Activated CD8-positive, alpha-beta memory T cell treated with anti-CD3 and anti-CD28 coated beads, Interleukin-2, amount 10 ng/mL, durations not matched to agents 7 days and 5 days (primary cell): ENCODE results near the gene DNM1. TPM values are rescaled to one million over a fixed set of nuclear protein-coding genes. Genes with fewer than 3 reads are reported as not detected.

ENCODE experiments used
- ATAC-seq: fragments of 150-1000 bp; cut with Tn5 transposase; one replicate; pipeline ENCODE4 v1.10.0; 2021; ENCODE audit warnings: moderate library complexity
- CTCF ChIA-PET: fragments of 350-600 bp; sonication (Branson Sonifier 250); formaldehyde crosslinking; loops from one replicate; lab custom pipeline; 2021; ENCODE audit warnings: antibody characterized with exemption; lab: Charles Lee
- DNase-seq: peaks from one replicate; pipeline ENCODE4 v3.0.0-alpha.2; 2020
- H3K27ac Mint-ChIP-seq: one replicate; pipeline ENCODE4 v1.8.0; 2021; ENCODE audit warnings: mild to moderate bottlenecking, mixed read lengths
- H3K27me3 Mint-ChIP-seq: one replicate; pipeline ENCODE4 v1.8.0; 2021; ENCODE audit warnings: mixed read lengths
- H3K36me3 Mint-ChIP-seq: one replicate; pipeline ENCODE4 v1.8.0; 2021; ENCODE audit warnings: mild to moderate bottlenecking, mixed read lengths
- H3K4me1 Mint-ChIP-seq: one replicate; pipeline ENCODE4 v1.8.0; 2021; ENCODE audit warnings: mixed read lengths
- H3K4me3 Mint-ChIP-seq: one replicate; pipeline ENCODE4 v1.8.0; 2021; ENCODE audit warnings: mild to moderate bottlenecking, moderate library complexity, mixed read lengths
- H3K9me3 Mint-ChIP-seq: one replicate; pipeline ENCODE4 v1.8.0; 2022; ENCODE audit warnings: low read depth, mixed read lengths
- total RNA-seq, 2 experiments: library from RNA; stranded (reverse); gene quantifications; one replicate each; pipeline ENCODE4 v1.2.3, GENCODE V29; 2021

The DNM1 gene
- total RNA-seq, result under 1 TPM; 0.40 to 0.79 TPM

DNA sequence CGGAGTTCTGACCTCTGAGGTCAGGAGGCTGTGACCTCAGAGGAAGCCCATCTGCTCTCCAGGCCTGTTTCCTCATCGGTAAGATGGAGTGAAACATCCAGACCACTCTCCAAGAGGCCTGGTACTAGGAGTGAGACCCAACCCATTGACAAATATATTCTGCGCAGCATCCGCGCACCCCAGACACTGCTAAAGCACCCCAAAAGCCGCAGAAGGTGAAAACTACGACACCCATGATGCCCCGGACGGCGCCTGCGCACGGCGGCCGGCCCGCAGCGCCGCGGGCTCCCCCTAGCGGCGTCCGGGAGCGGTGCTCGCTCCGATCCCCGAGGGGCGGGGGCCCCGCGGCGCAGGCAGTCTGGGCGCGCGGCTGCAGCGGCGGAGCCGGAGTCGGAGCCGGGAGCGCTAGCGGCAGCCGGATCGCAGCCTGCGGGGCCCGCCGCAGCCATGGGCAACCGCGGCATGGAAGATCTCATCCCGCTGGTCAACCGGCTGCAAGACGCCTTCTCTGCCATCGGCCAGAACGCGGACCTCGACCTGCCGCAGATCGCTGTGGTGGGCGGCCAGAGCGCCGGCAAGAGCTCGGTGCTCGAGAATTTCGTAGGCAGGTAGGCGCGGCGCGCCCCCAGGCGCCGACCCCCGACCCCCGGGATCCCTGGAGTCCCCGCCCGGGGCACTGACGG lies at the start of gene DNM1:
DNM1 (plus strand) TSS at position 356 of the 683 bp plus-strand sequence; CDS start at position 448, 92 bp downstream.
- Mint-ChIP-seq H3K4me1 (peaks cover 14% of the 10 kb centered on the region), H3K27me3 (peaks cover 26% of the 10 kb centered on the region), H3K27ac (peak within 1 kb of the TSS; percentile 81), H3K4me3 (peak within 1 kb of the TSS; percentile 64), H3K9me3 (no peaks in the 10 kb centered on the region), H3K36me3 (no peaks in the 10 kb centered on the region)
- CTCF ChIA-PET, result interaction anchor here (0.7 to 1.3 kb wide), 9 partner anchors 8 to 217 kb away, joined by 3 to 7 read pairs (median 3); partner anchors contain the start of gene NAIF1
- DNase-seq, result peak; percentile 77
- ATAC-seq, result peak; percentile 95

DNA sequence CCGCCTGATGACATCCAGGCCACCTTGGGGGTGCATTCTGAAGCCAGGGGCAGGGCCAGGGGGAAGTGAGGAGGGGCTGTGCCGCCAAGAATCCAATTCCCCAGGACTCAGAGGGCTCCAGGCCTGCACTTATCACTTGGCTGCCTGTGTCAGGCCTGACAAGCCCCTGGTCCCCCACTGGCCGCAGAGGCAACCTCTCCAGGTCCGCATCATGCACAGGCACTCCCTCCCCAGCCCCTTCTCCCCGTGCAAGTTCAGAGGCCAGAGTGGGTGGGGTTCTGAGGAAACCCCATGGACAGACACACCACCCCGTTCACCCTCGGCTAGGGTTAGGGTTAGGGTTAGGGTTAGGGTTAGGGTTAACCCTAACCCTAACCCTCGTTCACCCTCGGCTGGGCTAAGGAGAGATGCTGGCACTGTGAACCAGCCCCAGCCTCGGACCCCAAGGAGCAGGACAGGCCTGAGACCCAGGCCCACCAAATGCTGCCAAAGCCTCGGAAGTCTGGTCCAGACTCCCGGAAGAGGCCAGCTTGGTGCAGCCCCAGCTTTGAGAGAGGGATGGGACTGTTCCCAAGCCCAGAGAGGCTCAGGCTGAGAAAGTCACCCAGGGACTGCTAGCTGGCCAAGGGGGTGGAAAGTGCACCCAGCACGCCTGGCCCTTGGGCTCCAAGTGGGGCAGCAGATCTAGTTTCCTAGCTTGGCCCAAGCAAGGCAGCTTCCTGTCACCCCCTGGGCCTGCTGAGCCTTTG lies 49.1 kb upstream of the DNM1 start:
- Mint-ChIP-seq H3K27me3 (no peaks in the 10 kb centered on the region), H3K4me1 (peaks cover 2% of the 10 kb centered on the region), H3K4me3 (no peak overlapping the region), H3K36me3 (no peaks in the 10 kb centered on the region), H3K9me3 (no peaks in the 10 kb centered on the region), H3K27ac (no peak overlapping the region)
- CTCF ChIA-PET, result no interaction called here
- DNase-seq, result no peak
- ATAC-seq, result no peak

DNA sequence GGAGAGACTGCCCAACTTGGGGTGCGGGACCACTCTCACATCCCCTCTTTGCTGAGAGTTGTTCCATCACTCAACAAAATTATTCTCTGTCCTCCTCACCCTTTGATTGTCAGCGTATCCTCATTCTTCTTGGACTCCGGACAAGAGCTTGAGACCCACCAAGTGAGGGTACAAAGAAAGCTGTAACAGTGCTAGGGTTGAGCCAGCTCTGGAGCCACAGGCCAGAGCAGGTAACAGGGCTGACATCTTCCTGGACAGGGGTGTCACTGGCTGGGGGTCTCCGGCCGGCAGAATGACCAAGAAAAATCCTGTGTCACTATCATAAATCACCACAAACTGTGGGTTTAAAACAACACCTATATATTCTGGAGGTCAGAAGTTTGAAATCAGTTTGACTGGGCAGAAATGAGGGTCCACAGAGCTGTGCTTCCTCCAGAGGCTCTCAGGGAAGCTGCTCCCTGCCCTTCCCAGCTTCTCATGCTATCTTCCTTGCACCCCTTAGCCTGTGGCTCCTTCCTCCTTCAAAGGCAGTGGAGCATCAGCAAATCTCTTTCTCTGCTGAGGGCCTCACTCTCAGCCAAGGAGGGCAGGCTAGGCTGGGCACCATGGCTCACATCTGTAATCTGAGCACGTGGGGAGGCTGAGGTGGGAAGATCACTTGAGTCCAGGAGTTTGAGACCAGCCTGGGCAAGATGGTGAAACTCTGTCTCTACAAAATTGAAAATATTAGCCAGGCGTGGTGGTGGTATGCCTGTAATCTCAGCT lies 47.3 kb upstream of the DNM1 start:
- H3K4me3 Mint-ChIP-seq, result no peak overlapping the region
- no peaks in the 10 kb centered on the region for H3K27me3 Mint-ChIP-seq
- no peaks in the 10 kb centered on the region for H3K9me3 Mint-ChIP-seq
- CTCF ChIA-PET, result no interaction called here
- no peak for DNase-seq
- H3K36me3 Mint-ChIP-seq, result no peaks in the 10 kb centered on the region
- ATAC-seq, result no peak
- no peak overlapping the region for H3K27ac Mint-ChIP-seq
- H3K4me1 Mint-ChIP-seq, result peaks cover 10% of the 10 kb centered on the region

DNA sequence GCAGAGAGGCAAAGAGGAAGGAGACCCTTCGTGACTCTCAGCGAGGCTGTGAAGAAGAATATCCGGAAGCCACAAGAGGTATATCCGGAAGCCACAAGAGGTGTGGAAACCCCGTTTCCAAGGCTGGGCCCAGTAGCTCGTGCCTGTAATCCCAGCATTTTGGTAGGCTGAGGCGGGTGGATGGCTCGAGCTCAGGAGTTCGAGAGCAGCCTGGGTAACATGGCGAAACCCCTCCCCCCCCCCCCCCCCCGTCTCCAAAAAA lies 43.7 kb upstream of the DNM1 start:
- H3K36me3 Mint-ChIP-seq, result peaks cover 11% of the 10 kb centered on the region
- CTCF ChIA-PET, result interaction anchor here (1.1 to 3.5 kb wide), 5 partner anchors 11 to 42 kb away, joined by 3 to 24 read pairs (median 4); partner anchors contain the start of gene CIZ1
- peaks cover 15% of the 10 kb centered on the region for H3K4me1 Mint-ChIP-seq
- peak overlapping the region; percentile 79 for H3K27ac Mint-ChIP-seq
- peak; percentile 31 for ATAC-seq
- peak; percentile 74 for DNase-seq
- no peaks in the 10 kb centered on the region for H3K9me3 Mint-ChIP-seq
- no peaks in the 10 kb centered on the region for H3K27me3 Mint-ChIP-seq
- peak overlapping the region; percentile 63 for H3K4me3 Mint-ChIP-seq

DNA sequence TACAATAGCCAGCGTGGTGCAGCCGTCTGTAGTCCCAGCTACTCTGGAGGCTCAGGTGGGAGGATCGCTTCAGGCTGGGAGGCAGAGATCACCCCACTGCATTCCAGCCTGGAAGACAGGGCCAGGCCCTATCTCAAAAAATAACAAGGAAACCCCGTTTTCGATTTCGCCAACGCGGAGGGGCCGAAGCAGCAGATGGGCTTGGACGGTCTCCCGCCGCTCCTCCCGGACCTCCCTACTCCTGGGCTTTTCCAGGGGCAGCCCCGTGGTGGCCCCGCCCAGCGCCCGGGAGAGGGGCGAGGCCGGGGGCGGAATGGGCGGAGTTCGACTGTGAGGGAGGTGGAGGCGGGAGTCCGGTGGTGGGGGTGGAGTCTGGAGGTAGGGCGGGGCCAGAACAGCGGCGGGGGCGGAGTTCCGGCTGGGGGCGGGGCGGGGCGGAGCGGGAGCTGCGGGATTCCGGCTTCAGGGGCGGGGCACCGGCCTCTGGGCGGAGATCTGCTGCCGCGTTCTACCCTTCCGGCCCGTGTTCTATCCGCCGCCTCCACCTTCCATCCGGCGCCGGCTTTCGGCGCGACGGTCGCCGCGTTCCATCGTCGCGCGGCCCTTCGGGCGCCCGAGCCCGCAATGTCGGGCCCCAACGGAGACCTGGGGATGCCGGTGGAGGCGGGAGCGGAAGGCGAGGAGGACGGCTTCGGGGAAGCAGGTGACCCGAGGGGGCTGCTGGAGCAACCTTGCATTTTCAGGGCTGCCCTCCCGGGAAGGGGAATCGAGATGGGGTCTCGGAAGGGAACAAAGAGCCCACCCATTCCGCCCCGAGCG lies 43.2 kb upstream of the DNM1 start, which contains the start of gene BBLN:
BBLN (plus strand) TSS at position 482 of the 819 bp plus-strand sequence; CDS start at position 625, 143 bp downstream.
- Mint-ChIP-seq H3K27me3 (no peaks in the 10 kb centered on the region), H3K9me3 (no peaks in the 10 kb centered on the region), H3K36me3 (peaks cover 15% of the 10 kb centered on the region), H3K27ac (peak within 1 kb of the TSS; percentile 79), H3K4me1 (peaks cover 15% of the 10 kb centered on the region), H3K4me3 (peak within 1 kb of the TSS; percentile 80)
- CTCF ChIA-PET, result interaction anchor here (1.2 to 3.5 kb wide), 4 partner anchors 11 to 42 kb away, joined by 3 to 24 read pairs (median 6); partner anchors contain the start of gene CIZ1
- DNase-seq (peak; percentile 95), ATAC-seq (peak; percentile 92)

DNA sequence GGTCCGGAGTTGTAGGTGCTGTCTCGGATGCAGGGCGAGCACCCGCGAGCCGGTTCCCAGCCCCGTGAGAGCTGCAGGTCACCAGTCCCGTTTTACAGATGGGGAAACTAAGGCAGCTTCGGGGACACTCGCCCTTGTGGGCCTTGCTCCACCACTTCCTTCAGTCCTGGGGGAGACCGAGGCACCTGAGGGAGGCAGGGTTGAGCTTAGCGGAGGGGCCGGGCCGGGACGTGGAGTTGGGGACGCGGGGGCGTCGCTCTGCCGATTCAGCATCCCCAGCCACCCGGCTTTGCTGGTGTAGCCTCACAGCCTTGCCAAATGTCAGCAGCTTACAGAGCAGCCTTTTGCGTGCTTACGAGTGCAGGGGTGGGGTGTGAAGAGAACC lies 42.6 kb upstream of the DNM1 start:
- Mint-ChIP-seq H3K36me3 (peaks cover 15% of the 10 kb centered on the region), H3K27me3 (no peaks in the 10 kb centered on the region)
- ATAC-seq, result peak; percentile 18

DNA sequence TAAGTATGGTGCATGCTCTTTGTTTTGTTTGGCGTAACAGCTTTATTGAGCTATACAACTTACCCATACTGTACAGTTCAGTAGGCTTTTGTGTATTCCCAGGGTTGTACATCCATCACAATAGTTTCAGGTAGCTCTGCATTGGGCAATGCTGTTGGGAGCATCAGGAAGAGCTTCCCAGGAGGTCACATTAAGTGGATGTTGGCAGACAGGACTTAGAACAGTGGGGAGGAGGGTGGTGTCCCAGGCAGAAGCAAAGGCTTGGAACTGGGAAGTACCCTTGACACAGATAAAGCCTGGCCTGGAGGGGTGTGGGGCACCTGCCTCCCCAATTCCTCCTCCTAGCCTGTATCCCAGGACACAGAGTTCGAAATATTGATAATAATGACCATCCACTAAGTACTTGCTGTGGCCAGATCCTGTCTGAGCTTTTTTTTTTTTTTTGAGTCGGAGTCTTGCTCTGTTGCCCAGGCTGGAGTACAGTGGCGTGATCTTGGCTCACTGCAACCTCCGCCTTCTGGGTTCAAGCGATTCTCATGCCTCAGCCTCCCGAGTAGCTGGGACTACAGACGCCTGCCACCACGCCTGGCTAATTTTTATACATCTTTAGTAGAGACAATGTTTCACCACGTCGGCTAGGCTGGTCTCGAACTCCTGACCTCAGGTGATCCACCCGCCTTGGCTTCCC lies 41.8 kb upstream of the DNM1 start:
- Mint-ChIP-seq H3K9me3 (no peaks in the 10 kb centered on the region), H3K4me1 (peaks cover 15% of the 10 kb centered on the region), H3K4me3 (peak overlapping the region; percentile 80), H3K27me3 (no peaks in the 10 kb centered on the region), H3K27ac (peak overlapping the region; percentile 79), H3K36me3 (peaks cover 19% of the 10 kb centered on the region)
- ATAC-seq (no peak), DNase-seq (no peak)
- CTCF ChIA-PET, result interaction anchor here (1.2 to 3.5 kb wide), 5 partner anchors 9 to 657 kb away, joined by 3 to 24 read pairs (median 4); partner anchors contain the start of genes CIZ1 and ENDOG

More for the DNA sequence above, 42.6 kb upstream of the DNM1 start:
- Mint-ChIP-seq H3K4me1 (peaks cover 15% of the 10 kb centered on the region), H3K27ac (peak overlapping the region; percentile 79), H3K9me3 (no peaks in the 10 kb centered on the region), H3K4me3 (peak overlapping the region; percentile 80)
- CTCF ChIA-PET, result interaction anchor here (1.2 to 3.5 kb wide), 4 partner anchors 10 to 43 kb away, joined by 3 to 24 read pairs (median 6); partner anchors contain the start of gene CIZ1
- peak; percentile 66 for DNase-seq

DNA sequence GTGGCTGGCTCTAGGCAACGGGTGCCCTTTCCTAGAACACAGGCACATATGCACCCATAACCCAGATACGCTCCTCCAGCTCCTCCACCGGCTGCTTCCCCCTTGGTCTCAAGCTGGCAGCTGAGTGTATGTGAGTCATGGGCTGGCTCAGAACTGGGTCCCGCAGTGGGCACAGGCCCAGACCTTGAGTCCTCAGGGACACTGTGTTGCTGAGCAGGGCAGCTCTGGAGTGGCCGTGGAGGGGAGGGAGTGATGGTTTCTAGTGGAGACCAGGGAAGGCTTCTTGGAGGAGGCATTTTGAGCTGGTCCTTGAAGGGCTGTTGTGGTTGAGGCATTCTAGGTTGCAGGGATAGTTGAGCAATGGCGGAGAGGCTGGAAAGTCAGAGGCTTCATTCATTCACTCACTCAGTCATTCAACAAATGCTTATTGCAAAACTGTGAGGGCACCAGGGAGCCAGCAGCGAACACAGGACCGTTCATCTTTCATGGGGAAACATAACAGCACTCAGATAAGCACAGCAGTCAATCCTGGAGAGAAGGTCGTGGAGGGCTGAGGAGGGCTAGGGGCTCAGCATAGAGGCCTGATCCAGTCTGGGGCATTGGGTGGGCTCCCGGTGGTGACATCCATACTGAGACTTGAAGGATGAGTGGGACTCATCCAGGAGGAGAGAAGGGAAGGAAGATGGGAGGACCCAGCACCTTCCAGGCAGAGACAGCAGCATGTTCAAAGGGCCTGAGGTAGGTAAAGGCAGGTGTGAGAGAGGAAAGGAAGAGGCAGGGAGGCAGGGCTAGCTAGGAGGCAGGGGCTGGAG lies 40.8 kb upstream of the DNM1 start:
- Mint-ChIP-seq H3K4me3 (no peak overlapping the region), H3K27me3 (no peaks in the 10 kb centered on the region), H3K36me3 (peaks cover 27% of the 10 kb centered on the region), H3K9me3 (no peaks in the 10 kb centered on the region), H3K27ac (no peak overlapping the region), H3K4me1 (peaks cover 15% of the 10 kb centered on the region)
- CTCF ChIA-PET, result interaction anchor here (1.2 to 3.5 kb wide), 3 partner anchors 11 to 656 kb away, joined by 3 to 24 read pairs (median 3); partner anchors contain the start of genes CIZ1 and ENDOG
- ATAC-seq, result no peak
- no peak for DNase-seq

DNA sequence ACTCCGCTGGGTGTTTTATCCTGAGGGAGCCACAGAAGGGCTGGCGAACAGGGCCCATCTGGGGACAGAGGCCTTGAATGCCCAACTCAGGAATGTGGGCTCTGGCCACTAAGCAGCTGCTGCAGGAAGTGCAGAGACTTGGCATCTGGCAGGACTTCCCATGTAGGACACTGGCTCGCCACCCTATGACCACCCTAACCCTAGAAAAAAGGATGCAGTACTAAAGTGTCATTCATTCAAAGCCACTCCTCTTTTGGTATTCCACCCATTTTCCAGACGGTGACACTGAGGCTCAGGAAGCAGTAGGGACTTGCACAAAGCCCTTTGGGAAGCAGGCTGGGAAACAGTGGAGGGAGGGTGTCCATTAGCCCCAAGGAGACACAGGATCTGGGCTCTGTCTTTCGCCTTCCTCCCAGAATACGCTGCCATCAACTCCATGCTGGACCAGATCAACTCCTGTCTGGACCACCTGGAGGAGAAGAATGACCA lies 40.1 kb upstream of the DNM1 start:
- ATAC-seq (no peak), DNase-seq (no peak)
- Mint-ChIP-seq H3K4me1 (peaks cover 15% of the 10 kb centered on the region), H3K9me3 (no peaks in the 10 kb centered on the region), H3K36me3 (peaks cover 27% of the 10 kb centered on the region), H3K27ac (no peak overlapping the region), H3K4me3 (no peak overlapping the region), H3K27me3 (no peaks in the 10 kb centered on the region)
- CTCF ChIA-PET, result no interaction called here

DNA sequence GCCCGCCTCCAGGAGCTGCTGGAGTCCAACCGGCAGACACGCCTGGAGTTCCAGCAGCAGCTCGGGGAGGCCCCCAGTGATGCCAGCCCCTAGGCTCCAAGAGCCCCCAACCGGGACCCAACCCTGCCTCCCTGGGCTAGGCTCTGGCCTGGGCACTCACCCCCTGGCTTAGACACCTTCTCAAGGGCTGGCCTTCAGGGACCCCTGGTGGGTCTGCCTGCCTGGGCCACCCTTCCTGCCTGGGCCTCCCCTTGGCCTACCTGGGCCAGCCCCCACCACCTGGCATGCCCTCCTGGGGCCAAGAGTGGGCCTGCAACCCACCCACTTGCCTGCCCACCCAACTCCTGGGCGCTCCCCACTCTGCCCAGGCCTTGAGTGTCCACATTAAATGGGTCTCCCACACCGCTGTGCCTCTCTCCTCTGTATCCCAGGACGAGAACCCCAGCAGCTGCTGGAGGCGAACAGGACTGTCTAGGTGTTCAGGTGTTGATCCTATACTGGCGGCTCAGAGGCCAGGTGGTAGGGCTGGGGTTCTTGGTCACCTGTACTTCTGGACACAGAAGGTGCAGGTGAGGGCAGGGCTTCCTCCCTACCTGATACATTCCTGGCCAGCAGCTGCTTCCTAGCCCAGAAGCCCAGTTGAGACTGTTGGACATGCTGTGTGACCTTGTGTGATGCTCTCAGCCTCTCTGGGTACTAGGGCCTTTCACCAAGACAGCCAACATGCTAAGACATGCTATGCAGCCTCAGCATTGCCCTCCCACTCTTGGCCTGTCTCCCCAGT lies 39.5 kb upstream of the DNM1 start:
- H3K9me3 Mint-ChIP-seq, result no peaks in the 10 kb centered on the region
- H3K36me3 Mint-ChIP-seq, result peaks cover 30% of the 10 kb centered on the region
- no peak for ATAC-seq
- no peaks in the 10 kb centered on the region for H3K27me3 Mint-ChIP-seq
- no peak overlapping the region for H3K27ac Mint-ChIP-seq
- H3K4me3 Mint-ChIP-seq, result no peak overlapping the region
- H3K4me1 Mint-ChIP-seq, result peaks cover 15% of the 10 kb centered on the region
- CTCF ChIA-PET, result no interaction called here
- DNase-seq, result no peak
